Measurements from ENCODE around the gene FBXL22. TPM values are rescaled to one million over a fixed set of nuclear protein-coding genes. Genes with fewer than 3 reads are reported as not detected.

Gene FBXL22
- total RNA-seq, 2 donors from 2014 or later: 0.29 to 0.90 TPM

DNA sequence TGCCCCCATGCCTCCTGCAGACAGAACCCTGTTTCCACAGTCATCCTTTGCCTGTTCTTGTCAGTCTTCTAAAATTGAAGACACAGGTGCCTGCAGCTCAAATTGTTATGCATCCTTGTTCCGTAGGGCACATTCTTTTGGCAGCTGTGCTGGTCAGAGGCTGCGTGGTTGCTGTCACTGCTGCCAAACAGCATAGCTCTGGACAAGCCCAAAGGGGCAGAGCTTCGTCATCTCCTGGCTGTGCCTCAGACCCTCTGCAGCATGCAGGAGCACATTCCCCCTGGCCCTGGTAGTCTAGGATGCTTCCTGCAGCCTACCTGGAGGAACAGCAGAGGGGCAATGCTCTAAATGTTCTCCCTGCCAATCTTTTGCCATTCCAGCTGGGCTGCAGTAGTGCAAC, 2.1 kb upstream of the FBXL22 start:
- Histone ChIP-seq H3K4me1 (ENCODE audit: control insufficient read depth, insufficient read depth, low read length) (peaks cover 8% of the 10 kb centered on the region), H3K9ac (ENCODE audit: extremely low read depth, low read length, poor library complexity, severe bottlenecking) (no peak overlapping the region), H3K9me3 (ENCODE audit: control insufficient read depth, low read length) (no peaks in the 10 kb centered on the region), H3K36me3 (ENCODE audit: control insufficient read depth, insufficient read depth, low read length) (peaks cover 37% of the 10 kb centered on the region), H3K27ac (ENCODE audit: low read depth, low read length) (no peak overlapping the region), H3K27me3 (ENCODE audit: control insufficient read depth, insufficient read depth, low read length, poor library complexity, severe bottlenecking) (no peaks in the 10 kb centered on the region), H3K4me3 (ENCODE audit: low read length) (no peak overlapping the region)
- Mint-ChIP-seq H3K4me1 (peaks cover 47% of the 10 kb centered on the region), H3K27me3 (ENCODE audit: insufficient read depth) (no peaks in the 10 kb centered on the region), H3K9me3 (no peaks in the 10 kb centered on the region), H3K27ac (no peak overlapping the region), H3K36me3 (ENCODE audit: low read depth) (peaks cover 30% of the 10 kb centered on the region), H3K4me3 (no peak overlapping the region)
- DNase-seq: no peak
- no peak for TF ChIP-seq CTCF (conservative IDR thresholded peaks at IDR 0.05)
- 88 to 97% methylated on average over 3 of the region's 3 CpGs for WGBS, 2 experiments (ENCODE audit: insufficient coverage in 1 of 2, insufficient read length in 1 of 2)

GRCh38 chr15:63595688-63596087, 1.5 kb upstream of the FBXL22 start:
- Mint-ChIP-seq H3K36me3 (ENCODE audit: low read depth) (peaks cover 28% of the 10 kb centered on the region), H3K4me3 (no peak overlapping the region), H3K27me3 (ENCODE audit: insufficient read depth) (no peaks in the 10 kb centered on the region), H3K4me1 (peaks cover 48% of the 10 kb centered on the region), H3K27ac (no peak overlapping the region), H3K9me3 (no peaks in the 10 kb centered on the region)
- H3K27ac ChIP-seq (ENCODE audit: low read depth, low read length): no peak overlapping the region
- WGBS, 2 experiments (ENCODE audit: insufficient coverage in 1 of 2, insufficient read length in 1 of 2): 80 to 91% methylated on average over 1 of the region's 1 CpG
- H3K36me3 ChIP-seq (ENCODE audit: control insufficient read depth, insufficient read depth, low read length): peaks cover 31% of the 10 kb centered on the region
- peaks cover 11% of the 10 kb centered on the region for H3K4me1 ChIP-seq (ENCODE audit: control insufficient read depth, insufficient read depth, low read length)
- TF ChIP-seq CTCF (conservative IDR thresholded peaks at IDR 0.05): no peak
- H3K4me3 ChIP-seq (ENCODE audit: low read length): no peak overlapping the region
- H3K9ac ChIP-seq (ENCODE audit: extremely low read depth, low read length, poor library complexity, severe bottlenecking): no peak overlapping the region
- H3K9me3 ChIP-seq (ENCODE audit: control insufficient read depth, low read length): no peaks in the 10 kb centered on the region
- no peaks in the 10 kb centered on the region for H3K27me3 ChIP-seq (ENCODE audit: control insufficient read depth, insufficient read depth, low read length, poor library complexity, severe bottlenecking)
- DNase-seq: no peak

- Mint-ChIP-seq H3K27ac (peak overlapping the region; percentile 71), H3K4me3 (no peak overlapping the region), H3K4me1 (peaks cover 48% of the 10 kb centered on the region), H3K27me3 (ENCODE audit: insufficient read depth) (peaks cover 2% of the 10 kb centered on the region), H3K9me3 (no peaks in the 10 kb centered on the region), H3K36me3 (ENCODE audit: low read depth) (peaks cover 18% of the 10 kb centered on the region)
- Histone ChIP-seq H3K9ac (ENCODE audit: extremely low read depth, low read length, poor library complexity, severe bottlenecking) (no peak overlapping the region), H3K4me3 (ENCODE audit: low read length) (no peak overlapping the region), H3K36me3 (ENCODE audit: control insufficient read depth, insufficient read depth, low read length) (peaks cover 21% of the 10 kb centered on the region), H3K4me1 (ENCODE audit: control insufficient read depth, insufficient read depth, low read length) (peaks cover 11% of the 10 kb centered on the region), H3K27ac (ENCODE audit: low read depth, low read length) (peak overlapping the region; percentile 21), H3K9me3 (ENCODE audit: control insufficient read depth, low read length) (no peaks in the 10 kb centered on the region), H3K27me3 (ENCODE audit: control insufficient read depth, insufficient read depth, low read length, poor library complexity, severe bottlenecking) (no peaks in the 10 kb centered on the region)
- DNase-seq: no peak
- TF ChIP-seq CTCF (conservative IDR thresholded peaks at IDR 0.05): no peak
- WGBS, 2 experiments (ENCODE audit: insufficient coverage in 1 of 2, insufficient read length in 1 of 2): 92 to 94% methylated on average over 2 of the region's 2 CpGs
These were observed 530 bp upstream of the FBXL22 start for GRCh38 chr15:63596676-63597037.

Measured in endodermal cell (in vitro differentiated cells).